Brain microvascular endothelial cell (primary cell): ENCODE data around the gene SOBP.

Source experiments
- DNase-seq: peaks from one replicate; pipeline ENCODE4 v3.0.0-alpha.2; 2020
- H3K27ac ChIP-seq: fragments of 250-450 bp; sonication (Bioruptor Pico); 2 replicates; pipeline ENCODE4 v1.5.1; 2020; ENCODE audit warnings: mild to moderate bottlenecking, moderate library complexity
- H3K27me3 ChIP-seq: fragments of 250-450 bp; sonication (Bioruptor Pico); replicated peaks from 2 replicates; pipeline ENCODE4 v1.5.1; 2020; ENCODE audit warnings: mild to moderate bottlenecking
- H3K36me3 ChIP-seq: fragments of 250-450 bp; sonication (Bioruptor Pico); replicated peaks from 2 replicates; pipeline ENCODE4 v1.5.1; 2020; ENCODE audit warnings: mild to moderate bottlenecking
- H3K4me3 ChIP-seq: 2 replicates; pipeline ENCODE4 v1.5.1; 2011; ENCODE audit warnings: low read depth, mild to moderate bottlenecking, control low read depth, low read length, moderate library complexity
- in situ Hi-C: cut with HindIII; loops from 2 replicates; pipeline ENCODE4 v1.10.0; 2017; ENCODE audit warnings: low sequenced_read_pairs, low pct_ligation_motif_present
- TF ChIP-seq, protein P1 (sequence below): IDR thresholded peaks from 2 replicates; pipeline ENCODE4 v1.5.1; 2011; ENCODE audit warnings: low read depth, mild to moderate bottlenecking, moderate library complexity, low read length, control low read depth, inconsistent platforms; ENCODE audit errors: missing control alignments

SOBP gene

GRCh38 chr6:107657755-107658461 is 168.0 kb downstream of the SOBP start:
- Histone ChIP-seq H3K36me3 (no peaks in the 10 kb centered on the region), H3K27ac (no peak overlapping the region), H3K4me3 (peak overlapping the region; percentile 34), H3K27me3 (no peaks in the 10 kb centered on the region)
- in situ Hi-C loops: no loop called here
- peak; percentile 67 for DNase-seq
- TF ChIP-seq, protein P1, sequence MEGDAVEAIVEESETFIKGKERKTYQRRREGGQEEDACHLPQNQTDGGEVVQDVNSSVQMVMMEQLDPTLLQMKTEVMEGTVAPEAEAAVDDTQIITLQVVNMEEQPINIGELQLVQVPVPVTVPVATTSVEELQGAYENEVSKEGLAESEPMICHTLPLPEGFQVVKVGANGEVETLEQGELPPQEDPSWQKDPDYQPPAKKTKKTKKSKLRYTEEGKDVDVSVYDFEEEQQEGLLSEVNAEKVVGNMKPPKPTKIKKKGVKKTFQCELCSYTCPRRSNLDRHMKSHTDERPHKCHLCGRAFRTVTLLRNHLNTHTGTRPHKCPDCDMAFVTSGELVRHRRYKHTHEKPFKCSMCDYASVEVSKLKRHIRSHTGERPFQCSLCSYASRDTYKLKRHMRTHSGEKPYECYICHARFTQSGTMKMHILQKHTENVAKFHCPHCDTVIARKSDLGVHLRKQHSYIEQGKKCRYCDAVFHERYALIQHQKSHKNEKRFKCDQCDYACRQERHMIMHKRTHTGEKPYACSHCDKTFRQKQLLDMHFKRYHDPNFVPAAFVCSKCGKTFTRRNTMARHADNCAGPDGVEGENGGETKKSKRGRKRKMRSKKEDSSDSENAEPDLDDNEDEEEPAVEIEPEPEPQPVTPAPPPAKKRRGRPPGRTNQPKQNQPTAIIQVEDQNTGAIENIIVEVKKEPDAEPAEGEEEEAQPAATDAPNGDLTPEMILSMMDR: peak; percentile 66

GRCh38 chr6:107658920-107659865 is 169.3 kb downstream of the SOBP start:
- in situ Hi-C loops: no loop called here
- TF ChIP-seq, protein P1: no peak
- no peak for DNase-seq

GRCh38 chr6:107660839-107661238 is 170.9 kb downstream of the SOBP start:
- TF ChIP-seq, protein P1: no peak
- Histone ChIP-seq H3K27ac (no peak overlapping the region), H3K4me3 (no peak overlapping the region), H3K27me3 (no peaks in the 10 kb centered on the region), H3K36me3 (no peaks in the 10 kb centered on the region)
- in situ Hi-C loops: no loop called here
- no peak for DNase-seq

More at GRCh38 chr6:107658920-107659865, 169.3 kb downstream of the SOBP start:
- Histone ChIP-seq H3K27me3 (no peaks in the 10 kb centered on the region), H3K36me3 (no peaks in the 10 kb centered on the region), H3K4me3 (no peak overlapping the region), H3K27ac (no peak overlapping the region)

DNA sequence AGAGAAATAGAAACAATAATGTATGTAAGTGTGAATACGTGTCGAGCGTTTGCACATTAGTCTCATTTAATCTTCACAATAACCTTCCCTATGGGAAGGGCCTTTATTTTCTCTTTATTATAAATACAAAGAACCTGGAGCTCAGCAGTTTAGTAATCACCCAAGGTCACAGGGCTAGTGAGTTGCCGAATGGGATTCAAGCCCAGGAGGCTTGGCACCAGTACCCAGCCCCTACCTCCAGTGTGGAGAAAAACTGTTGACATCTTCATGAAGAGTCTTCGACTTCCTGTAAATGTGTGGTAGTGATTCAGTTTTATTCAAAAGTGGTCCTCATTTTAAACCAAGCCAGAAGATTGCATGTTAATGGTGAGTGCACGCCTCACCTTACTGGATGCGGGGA is 171.4 kb downstream of the SOBP start:
- TF ChIP-seq, protein P1: no peak
- H3K27me3 ChIP-seq: no peaks in the 10 kb centered on the region
- in situ Hi-C loops: no loop called here
- no peak overlapping the region for H3K27ac ChIP-seq
- no peak overlapping the region for H3K4me3 ChIP-seq
- no peak for DNase-seq
- no peaks in the 10 kb centered on the region for H3K36me3 ChIP-seq

GRCh38 chr6:107662333-107662732 is 172.4 kb downstream of the SOBP start:
- no peaks in the 10 kb centered on the region for H3K27me3 ChIP-seq
- no peak for DNase-seq
- in situ Hi-C loops: no loop called here
- no peak overlapping the region for H3K4me3 ChIP-seq
- no peaks in the 10 kb centered on the region for H3K36me3 ChIP-seq
- H3K27ac ChIP-seq: no peak overlapping the region
- TF ChIP-seq, protein P1: no peak
